Naive thymus-derived CD4-positive, alpha-beta T cell (primary cell): ENCODE data around the gene CDH12. TPM values are rescaled to one million over a fixed set of nuclear protein-coding genes. Genes with fewer than 3 reads are reported as not detected.

Source experiments
- ATAC-seq: fragments of 150-1000 bp; cut with Tn5 transposase; 2 replicates; pipeline ENCODE4 v1.10.0; 2021; ENCODE audit warnings: mild to moderate bottlenecking, moderate library complexity
- CTCF ChIA-PET: fragments of 350-600 bp; sonication (Branson Sonifier 250); formaldehyde crosslinking; loops from one replicate; lab custom pipeline; 2021; ENCODE audit warnings: antibody characterized with exemption; lab: Charles Lee
- POLR2A ChIA-PET: fragments of 350-600 bp; sonication (Branson Sonifier 250); formaldehyde crosslinking; loops from one replicate; lab custom pipeline; 2021; ENCODE audit warnings: antibody characterized with exemption, inconsistent platforms; lab: Charles Lee
- DNase-seq, 9 donors: peaks; one replicate each; pipeline versions ENCODE4 v3.0.0 to v3.0.0-alpha.2; 2020 to 2022; ENCODE audit warnings: mixed read lengths in 1 of 9
- H3K27ac ChIP-seq: one replicate; pipeline ENCODE4 v1.7.0; 2013; ENCODE audit warnings: mild to moderate bottlenecking, low read depth, low read length, moderate library complexity
- H3K27me3 ChIP-seq, 2 donors: one replicate each; pipeline ENCODE4 v1.7.0; 2013; ENCODE audit warnings: low read length in 2 of 2, mild to moderate bottlenecking in 2 of 2, moderate library complexity in 2 of 2; ENCODE audit not compliant: control insufficient read depth in 2 of 2, insufficient read depth in 2 of 2
- H3K36me3 ChIP-seq, 3 experiments: 1 replicate in 2 of 3; 2 replicates in 1 of 3; pipeline ENCODE4 v1.7.0; 2013; ENCODE audit warnings: low read length in 3 of 3, mild to moderate bottlenecking in 3 of 3, moderate library complexity in 1 of 3; ENCODE audit not compliant: insufficient read depth in 3 of 3, control insufficient read depth in 2 of 3
- H3K4me1 ChIP-seq, 2 donors: one replicate each; pipeline ENCODE4 v1.7.0; 2013; ENCODE audit warnings: low read length in 2 of 2, mild to moderate bottlenecking in 2 of 2, moderate library complexity in 1 of 2; ENCODE audit not compliant: control insufficient read depth in 2 of 2, insufficient read depth in 2 of 2
- H3K4me3 ChIP-seq: 2 replicates; pipeline ENCODE4 v1.7.0; 2013; ENCODE audit warnings: mild to moderate bottlenecking, low read length
- H3K9me3 ChIP-seq, 3 experiments: 1 replicate in 2 of 3; 2 replicates in 1 of 3; pipeline ENCODE4 v1.7.0; 2013; ENCODE audit warnings: low read length in 3 of 3; ENCODE audit not compliant: control insufficient read depth in 2 of 3
- H3K27ac Mint-ChIP-seq, 9 donors: one replicate each; pipeline ENCODE4 v1.8.0; 2020 to 2022; ENCODE audit warnings: mixed read lengths in 9 of 9, mild to moderate bottlenecking in 8 of 9, moderate library complexity in 5 of 9, inconsistent platforms in 2 of 9
- H3K27me3 Mint-ChIP-seq, 5 donors: one replicate each; pipeline ENCODE4 v1.8.0; 2021 to 2022; ENCODE audit warnings: mixed read lengths in 5 of 5, mild to moderate bottlenecking in 1 of 5
- H3K36me3 Mint-ChIP-seq, 5 donors: one replicate each; pipeline ENCODE4 v1.8.0; 2020 to 2022; ENCODE audit warnings: mixed read lengths in 5 of 5, mild to moderate bottlenecking in 3 of 5, inconsistent platforms in 1 of 5
- H3K4me1 Mint-ChIP-seq, 7 donors: one replicate each; pipeline ENCODE4 v1.8.0; 2020 to 2022; ENCODE audit warnings: mixed read lengths in 7 of 7, mild to moderate bottlenecking in 3 of 7, inconsistent platforms in 1 of 7
- H3K4me3 Mint-ChIP-seq, 10 donors: one replicate each; pipeline ENCODE4 v1.8.0; 2020 to 2022; ENCODE audit warnings: mild to moderate bottlenecking in 10 of 10, mixed read lengths in 10 of 10, moderate library complexity in 6 of 10, inconsistent platforms in 2 of 10
- H3K9me3 Mint-ChIP-seq, 11 donors: one replicate each; pipeline ENCODE4 v1.8.0; 2020 to 2022; ENCODE audit warnings: mixed read lengths in 11 of 11, mild to moderate bottlenecking in 4 of 11, inconsistent platforms in 1 of 11, moderate library complexity in 1 of 11
- intact Hi-C, 2 donors: fragments of 100-400 bp; cut with micrococcal nuclease; formaldehyde crosslinking; loops; one replicate each; pipeline ENCODE4 v1.15.1; 2023
- polyA plus RNA-seq, 2 donors: library from polyadenylated mRNA; unstranded; fragments of 300-500 nt; fragmentation: Illumina TruSeq; gene quantifications; one replicate each; pipeline ENCODE4 v1.2.3, GENCODE V29; 2021
- total RNA-seq, 6 experiments: library from RNA in 5 of 6; stranded (reverse) in 5 of 6; gene quantifications; 1 replicate in 5 of 6; 2 replicates in 1 of 6; pipeline ENCODE4 v1.2.3 and lab custom pipeline; 2021 to 2026

CDH12 gene
- total and polyA plus RNA-seq, 7 experiments from 2014 or later, result not detected

DNA sequence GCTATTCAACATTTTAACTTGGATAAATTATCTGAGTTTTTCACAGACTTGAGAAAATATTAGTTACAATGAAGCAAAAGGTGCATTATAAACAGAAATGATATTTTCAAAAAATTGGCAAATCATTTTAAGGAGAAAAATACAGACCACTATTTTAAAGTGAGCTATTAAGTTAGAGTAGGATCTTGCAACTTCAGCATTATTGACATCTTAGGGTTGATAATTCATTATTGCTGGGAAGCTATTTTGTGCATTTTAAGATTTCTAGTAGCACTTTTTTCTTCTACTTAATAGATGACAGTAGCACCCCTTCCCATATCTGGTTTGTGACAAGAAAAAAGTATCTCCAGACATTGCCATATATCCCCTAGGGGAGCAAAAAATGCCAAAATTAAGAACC, 774.1 kb downstream of the CDH12 start:
- Histone ChIP-seq H3K27me3 (no peaks in the 10 kb centered on the region), H3K4me3 (no peak overlapping the region), H3K36me3 (no peaks in the 10 kb centered on the region), H3K4me1 (no peaks in the 10 kb centered on the region), H3K9me3 (no peaks in the 10 kb centered on the region), H3K27ac (no peak overlapping the region)
- Mint-ChIP-seq H3K36me3 (no peaks in the 10 kb centered on the region), H3K4me1 (no peaks in the 10 kb centered on the region), H3K27me3 (no peaks in the 10 kb centered on the region), H3K9me3 (peaks cover 0 to 8% (median 3%) of the 10 kb centered on the region in 11 donors), H3K4me3 (no peak overlapping the region), H3K27ac (no peak overlapping the region)
- POLR2A ChIA-PET, result no interaction called here
- intact Hi-C loops, result no loop called here
- CTCF ChIA-PET, result no interaction called here
- ATAC-seq (no peak), DNase-seq (no peak)

DNA sequence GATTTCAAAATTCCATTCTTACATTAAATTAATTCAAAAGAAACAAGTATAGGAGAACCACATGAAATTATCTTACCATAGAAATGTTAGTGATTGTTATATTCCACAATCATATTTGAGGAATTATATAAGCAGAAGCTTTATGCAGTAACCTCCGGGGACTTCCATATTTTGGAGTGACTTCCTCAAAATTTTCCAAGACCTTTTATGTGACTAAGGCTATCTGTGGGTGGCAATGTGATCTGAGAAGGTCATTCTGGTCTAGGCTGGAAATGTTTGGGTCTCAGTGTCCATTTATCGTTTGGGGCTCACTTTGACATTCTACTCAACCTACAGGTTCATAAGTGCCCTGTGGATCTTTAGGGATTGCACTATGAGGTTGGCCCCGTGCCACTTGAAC, 776.6 kb downstream of the CDH12 start:
- intact Hi-C loops, result no loop called here
- Histone ChIP-seq H3K27me3 (no peaks in the 10 kb centered on the region), H3K4me1 (no peaks in the 10 kb centered on the region), H3K4me3 (no peak overlapping the region), H3K27ac (no peak overlapping the region), H3K36me3 (no peaks in the 10 kb centered on the region), H3K9me3 (no peaks in the 10 kb centered on the region)
- no peaks in the 10 kb centered on the region for H3K27me3 Mint-ChIP-seq
- POLR2A ChIA-PET, result no interaction called here
- H3K4me3 Mint-ChIP-seq, result no peak overlapping the region
- CTCF ChIA-PET, result no interaction called here
- peaks cover 0 to 10% (median 4%) of the 10 kb centered on the region in 11 donors for H3K9me3 Mint-ChIP-seq
- no peak overlapping the region for H3K27ac Mint-ChIP-seq
- DNase-seq (no peak), ATAC-seq (no peak)
- no peaks in the 10 kb centered on the region for H3K36me3 Mint-ChIP-seq
- H3K4me1 Mint-ChIP-seq, result no peaks in the 10 kb centered on the region

DNA sequence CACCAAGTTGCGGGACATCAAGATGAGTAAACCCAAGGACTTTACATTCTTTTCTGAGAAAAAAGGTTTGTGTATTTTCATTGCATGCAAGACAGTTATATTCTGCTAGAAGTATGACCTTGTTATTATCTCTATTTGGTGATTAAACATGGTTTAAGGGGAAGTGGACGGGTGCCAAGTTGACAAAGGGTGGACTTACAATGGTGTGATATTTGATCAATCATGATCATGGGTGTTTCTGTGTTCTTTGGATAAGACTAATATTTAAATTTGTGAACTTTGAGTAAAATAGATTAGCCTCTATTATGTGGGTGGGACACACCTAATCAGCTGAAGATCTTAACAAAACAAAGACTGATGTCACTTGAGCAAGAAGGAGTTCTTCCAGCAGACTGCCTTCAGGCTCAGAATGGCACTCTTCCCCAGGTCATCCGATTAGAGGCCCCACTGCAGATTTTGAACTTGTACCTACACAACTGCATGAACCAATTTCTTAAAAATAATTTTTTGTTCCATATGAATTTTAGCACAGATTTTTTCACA, 782.9 kb downstream of the CDH12 start:
- Histone ChIP-seq H3K9me3 (no peaks in the 10 kb centered on the region), H3K4me1 (no peaks in the 10 kb centered on the region), H3K27ac (no peak overlapping the region), H3K36me3 (no peaks in the 10 kb centered on the region), H3K27me3 (no peaks in the 10 kb centered on the region), H3K4me3 (no peak overlapping the region)
- CTCF ChIA-PET, result no interaction called here
- Mint-ChIP-seq H3K4me1 (no peaks in the 10 kb centered on the region), H3K4me3 (no peak overlapping the region), H3K9me3 (peaks cover 3 to 14% (median 5%) of the 10 kb centered on the region in 11 donors), H3K36me3 (no peaks in the 10 kb centered on the region), H3K27me3 (no peaks in the 10 kb centered on the region), H3K27ac (no peak overlapping the region)
- POLR2A ChIA-PET, result no interaction called here
- DNase-seq (no peak), ATAC-seq (no peak)
- intact Hi-C loops, result no loop called here

DNA sequence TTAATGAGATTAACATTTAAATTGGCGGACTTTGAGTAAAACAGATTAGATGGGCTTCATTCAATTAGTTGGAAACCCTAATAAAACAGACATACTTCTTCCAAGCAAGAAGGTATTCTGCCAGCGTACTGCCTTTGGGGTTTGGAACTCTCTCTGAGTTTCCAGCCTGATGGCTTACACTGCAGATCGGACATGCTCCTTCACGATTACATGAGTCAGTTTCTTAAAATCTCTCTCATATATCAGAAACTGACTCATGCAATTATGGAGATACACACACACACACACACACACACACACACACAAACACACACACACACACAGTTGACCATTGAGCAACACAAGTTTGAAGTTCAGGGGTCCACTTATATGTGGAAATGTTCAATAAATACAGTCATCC, 789.4 kb downstream of the CDH12 start:
- no peaks in the 10 kb centered on the region for H3K27me3 ChIP-seq
- Mint-ChIP-seq H3K27ac (no peak overlapping the region), H3K9me3 (peaks cover 2 to 23% (median 6%) of the 10 kb centered on the region in 11 donors), H3K27me3 (no peaks in the 10 kb centered on the region), H3K4me3 (no peak overlapping the region), H3K36me3 (no peaks in the 10 kb centered on the region), H3K4me1 (no peaks in the 10 kb centered on the region)
- ChIA-PET CTCF (no interaction called here), POLR2A (no interaction called here)
- intact Hi-C loops, result no loop called here
- H3K4me3 ChIP-seq, result no peak overlapping the region
- H3K4me1 ChIP-seq, result no peaks in the 10 kb centered on the region
- no peaks in the 10 kb centered on the region for H3K9me3 ChIP-seq
- no peak for ATAC-seq
- no peak for DNase-seq
- no peak overlapping the region for H3K27ac ChIP-seq
- no peaks in the 10 kb centered on the region for H3K36me3 ChIP-seq

DNA sequence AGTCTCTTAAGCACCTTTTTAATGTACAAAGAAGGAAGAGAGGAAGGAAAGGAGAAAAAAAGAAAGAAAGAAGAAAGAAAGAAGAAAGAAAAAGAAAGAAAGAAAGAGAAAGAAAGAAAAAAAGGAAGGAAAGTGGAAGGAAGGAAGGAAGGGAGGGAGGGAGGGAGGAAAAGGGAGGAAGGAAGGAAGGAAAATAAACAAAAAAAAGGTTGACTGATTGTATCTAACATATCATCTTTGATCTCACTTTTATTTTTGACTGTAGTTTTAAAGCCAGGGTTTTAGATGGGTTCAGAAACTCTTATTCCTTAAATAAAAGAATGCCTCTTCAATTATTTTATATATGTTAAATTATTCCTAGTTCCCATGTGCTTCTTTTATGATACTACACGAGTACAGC, 794.5 kb downstream of the CDH12 start:
- no peaks in the 10 kb centered on the region for H3K4me1 ChIP-seq
- H3K27ac ChIP-seq, result no peak overlapping the region
- no peaks in the 10 kb centered on the region for H3K36me3 Mint-ChIP-seq
- H3K4me3 ChIP-seq, result no peak overlapping the region
- no peak overlapping the region for H3K27ac Mint-ChIP-seq
- no peaks in the 10 kb centered on the region for H3K9me3 ChIP-seq
- no peaks in the 10 kb centered on the region for H3K4me1 Mint-ChIP-seq
- peaks cover 0 to 11% (median 5%) of the 10 kb centered on the region in 11 donors for H3K9me3 Mint-ChIP-seq
- H3K27me3 ChIP-seq, result no peaks in the 10 kb centered on the region
- no peak for DNase-seq
- no peaks in the 10 kb centered on the region for H3K27me3 Mint-ChIP-seq
- POLR2A ChIA-PET, result no interaction called here
- no peaks in the 10 kb centered on the region for H3K36me3 ChIP-seq
- intact Hi-C loops, result no loop called here
- CTCF ChIA-PET, result no interaction called here
- ATAC-seq, result no peak
- H3K4me3 Mint-ChIP-seq, result no peak overlapping the region

DNA sequence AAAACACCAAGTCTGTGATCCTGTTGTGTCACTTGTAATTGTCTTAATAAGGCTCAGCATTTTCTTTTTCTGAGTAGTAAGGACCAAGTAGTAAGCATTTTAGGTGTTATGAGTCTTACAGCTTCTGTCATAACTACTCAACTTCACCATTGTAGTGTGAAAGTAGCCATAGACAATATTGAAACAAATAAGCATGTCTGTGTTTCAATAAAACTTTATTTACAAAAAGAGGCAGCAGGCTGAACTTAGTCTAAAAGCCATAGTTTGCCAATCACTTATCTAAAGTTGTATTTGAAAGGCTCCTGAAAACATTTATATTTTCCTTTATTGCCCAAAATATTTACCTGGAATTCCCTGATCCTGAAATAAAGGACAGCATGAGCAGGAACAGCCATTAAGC, 796.1 kb downstream of the CDH12 start:
- no peaks in the 10 kb centered on the region for H3K9me3 ChIP-seq
- H3K4me1 ChIP-seq, result no peaks in the 10 kb centered on the region
- H3K4me3 ChIP-seq, result no peak overlapping the region
- Mint-ChIP-seq H3K9me3 (peaks cover 0 to 16% (median 3%) of the 10 kb centered on the region in 11 donors), H3K4me1 (peaks cover 0 to 1% (median 0%) of the 10 kb centered on the region in 7 donors), H3K36me3 (no peaks in the 10 kb centered on the region), H3K27ac (no peak overlapping the region), H3K27me3 (no peaks in the 10 kb centered on the region), H3K4me3 (no peak overlapping the region)
- ChIA-PET POLR2A (no interaction called here), CTCF (no interaction called here)
- H3K27me3 ChIP-seq, result no peaks in the 10 kb centered on the region
- intact Hi-C loops, result no loop called here
- DNase-seq (no peak), ATAC-seq (no peak)
- no peaks in the 10 kb centered on the region for H3K36me3 ChIP-seq
- H3K27ac ChIP-seq, result no peak overlapping the region

DNA sequence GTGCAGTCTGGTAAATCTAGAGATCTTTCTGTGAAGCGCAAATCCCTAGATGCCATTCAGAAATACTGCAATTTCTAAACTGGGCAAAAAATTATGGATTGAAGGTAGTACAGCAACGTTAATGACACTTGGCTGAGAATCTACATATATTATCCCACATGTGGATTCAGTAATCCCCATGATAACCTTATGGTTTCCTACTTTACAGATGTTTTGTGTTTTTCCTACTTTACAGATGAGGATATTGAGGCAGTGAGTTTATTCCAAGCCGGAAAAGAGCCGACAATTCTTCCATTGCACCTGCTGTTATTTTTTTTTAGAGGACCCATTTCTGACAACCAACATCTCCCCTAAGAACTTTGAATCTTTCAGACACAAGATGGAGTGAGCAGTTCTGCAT, 796.5 kb downstream of the CDH12 start:
- Mint-ChIP-seq H3K36me3 (no peaks in the 10 kb centered on the region), H3K4me3 (no peak overlapping the region), H3K9me3 (peaks cover 0 to 12% (median 3%) of the 10 kb centered on the region in 11 donors), H3K27me3 (no peaks in the 10 kb centered on the region), H3K27ac (no peak overlapping the region), H3K4me1 (peaks cover 0 to 1% (median 0%) of the 10 kb centered on the region in 7 donors)
- CTCF ChIA-PET, result no interaction called here
- Histone ChIP-seq H3K4me1 (no peaks in the 10 kb centered on the region), H3K36me3 (no peaks in the 10 kb centered on the region), H3K9me3 (no peaks in the 10 kb centered on the region), H3K27me3 (no peaks in the 10 kb centered on the region), H3K4me3 (no peak overlapping the region), H3K27ac (no peak overlapping the region)
- POLR2A ChIA-PET, result no interaction called here
- intact Hi-C loops, result no loop called here
- ATAC-seq (no peak), DNase-seq (no peak)
